SU-DHL-6 (cell line): ENCODE results near the gene STYXL2.

Experiments
- EZH2phosphoT487 ChIP-seq: fragments of 200-600 bp; sonication (generic), shearing (Covaris generic); conservative IDR thresholded peaks from 2 replicates; pipeline ENCODE4 v1.6.1; 2018; ENCODE audit warnings: mild to moderate bottlenecking, antibody characterized with exemption, low read length, moderate library complexity, mixed read lengths
- TF ChIP-seq, protein P1 (sequence below): fragments of 200-600 bp; sonication (generic); IDR thresholded peaks from one replicate; pipeline ENCODE4 v1.5.1; 2017; ENCODE audit warnings: antibody characterized with exemption, mild to moderate bottlenecking, low read length, moderate library complexity; ENCODE audit not compliant: insufficient read depth, poor library complexity, severe bottlenecking

DNA sequence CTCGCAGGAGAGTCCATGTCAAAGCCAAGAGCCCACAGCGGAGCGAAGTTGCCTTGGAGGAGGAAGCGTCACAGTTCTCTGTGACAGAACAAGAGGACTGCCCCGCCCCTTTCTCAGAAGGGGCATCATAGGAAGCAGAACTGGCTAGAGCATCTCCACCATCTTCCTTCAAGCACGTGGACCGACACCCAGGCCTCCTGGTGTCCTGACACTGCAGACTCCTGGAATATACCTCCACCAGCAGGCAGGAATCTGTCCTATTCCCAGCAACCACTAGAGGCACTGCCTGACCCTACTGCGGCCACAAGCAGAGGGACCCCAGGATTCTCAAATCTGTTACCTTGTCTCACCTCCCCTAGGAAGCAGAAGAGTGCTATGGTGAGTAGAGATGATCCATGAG is 41.5 kb upstream of the STYXL2 start:
- TF ChIP-seq, protein P1, sequence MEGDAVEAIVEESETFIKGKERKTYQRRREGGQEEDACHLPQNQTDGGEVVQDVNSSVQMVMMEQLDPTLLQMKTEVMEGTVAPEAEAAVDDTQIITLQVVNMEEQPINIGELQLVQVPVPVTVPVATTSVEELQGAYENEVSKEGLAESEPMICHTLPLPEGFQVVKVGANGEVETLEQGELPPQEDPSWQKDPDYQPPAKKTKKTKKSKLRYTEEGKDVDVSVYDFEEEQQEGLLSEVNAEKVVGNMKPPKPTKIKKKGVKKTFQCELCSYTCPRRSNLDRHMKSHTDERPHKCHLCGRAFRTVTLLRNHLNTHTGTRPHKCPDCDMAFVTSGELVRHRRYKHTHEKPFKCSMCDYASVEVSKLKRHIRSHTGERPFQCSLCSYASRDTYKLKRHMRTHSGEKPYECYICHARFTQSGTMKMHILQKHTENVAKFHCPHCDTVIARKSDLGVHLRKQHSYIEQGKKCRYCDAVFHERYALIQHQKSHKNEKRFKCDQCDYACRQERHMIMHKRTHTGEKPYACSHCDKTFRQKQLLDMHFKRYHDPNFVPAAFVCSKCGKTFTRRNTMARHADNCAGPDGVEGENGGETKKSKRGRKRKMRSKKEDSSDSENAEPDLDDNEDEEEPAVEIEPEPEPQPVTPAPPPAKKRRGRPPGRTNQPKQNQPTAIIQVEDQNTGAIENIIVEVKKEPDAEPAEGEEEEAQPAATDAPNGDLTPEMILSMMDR, result peak; percentile 30
- no peak for TF ChIP-seq EZH2phosphoT487
